Stimulated activated CD4-positive, alpha-beta T cell treated with anti-CD3 and anti-CD28 coated beads, Interleukin-1b, Interleukin-23, amount 100 ng/mL, for 24 hours (primary cell): ENCODE data around the gene NFILZ.

ENCODE experiments used
- DNase-seq, 4 experiments: peaks; one replicate each; pipeline ENCODE4 v3.0.0-alpha.2; 2020; ENCODE audit warnings: low read depth in 4 of 4, low spot score in 1 of 4

Gene NFILZ

DNA sequence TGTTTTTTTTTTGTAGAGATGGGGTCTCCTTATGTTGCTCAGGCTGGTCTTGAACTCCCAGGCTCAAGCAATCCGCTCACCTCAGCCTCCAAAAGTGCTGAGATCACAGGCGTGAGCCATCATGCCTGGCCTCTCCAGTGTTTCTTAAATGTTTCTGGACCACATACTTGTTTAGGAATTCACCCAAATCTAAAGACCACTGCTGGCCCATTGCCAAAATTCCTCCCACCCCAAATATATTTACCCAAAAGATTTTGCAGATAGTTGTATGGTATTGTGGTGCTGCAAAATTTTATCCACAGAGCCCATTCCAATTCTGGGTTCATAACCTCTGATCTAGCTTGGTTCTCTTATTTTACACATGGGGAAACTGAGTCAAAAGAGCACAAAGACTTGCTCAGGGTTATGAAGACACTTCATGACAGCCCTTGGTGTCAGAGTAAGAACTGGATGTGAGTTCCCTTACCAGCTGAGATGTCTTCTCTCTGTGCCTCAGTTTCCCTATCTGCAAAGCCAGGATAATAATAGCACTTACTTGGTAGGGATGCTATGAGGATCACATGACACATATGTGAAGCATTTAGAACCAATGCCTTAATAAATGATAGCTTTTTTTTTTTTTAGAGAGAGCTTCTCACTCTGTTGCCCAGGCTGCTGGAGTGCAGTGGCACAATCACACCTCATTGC is 10.9 kb downstream of the NFILZ start:
- DNase-seq = no peak

- DNase-seq = no peak
Observed at GRCh38 chr19:8641908-8642547, 11.6 kb downstream of the NFILZ start.

- no peak for DNase-seq
Observed at GRCh38 chr19:8642561-8642960, 12.1 kb downstream of the NFILZ start.

DNA sequence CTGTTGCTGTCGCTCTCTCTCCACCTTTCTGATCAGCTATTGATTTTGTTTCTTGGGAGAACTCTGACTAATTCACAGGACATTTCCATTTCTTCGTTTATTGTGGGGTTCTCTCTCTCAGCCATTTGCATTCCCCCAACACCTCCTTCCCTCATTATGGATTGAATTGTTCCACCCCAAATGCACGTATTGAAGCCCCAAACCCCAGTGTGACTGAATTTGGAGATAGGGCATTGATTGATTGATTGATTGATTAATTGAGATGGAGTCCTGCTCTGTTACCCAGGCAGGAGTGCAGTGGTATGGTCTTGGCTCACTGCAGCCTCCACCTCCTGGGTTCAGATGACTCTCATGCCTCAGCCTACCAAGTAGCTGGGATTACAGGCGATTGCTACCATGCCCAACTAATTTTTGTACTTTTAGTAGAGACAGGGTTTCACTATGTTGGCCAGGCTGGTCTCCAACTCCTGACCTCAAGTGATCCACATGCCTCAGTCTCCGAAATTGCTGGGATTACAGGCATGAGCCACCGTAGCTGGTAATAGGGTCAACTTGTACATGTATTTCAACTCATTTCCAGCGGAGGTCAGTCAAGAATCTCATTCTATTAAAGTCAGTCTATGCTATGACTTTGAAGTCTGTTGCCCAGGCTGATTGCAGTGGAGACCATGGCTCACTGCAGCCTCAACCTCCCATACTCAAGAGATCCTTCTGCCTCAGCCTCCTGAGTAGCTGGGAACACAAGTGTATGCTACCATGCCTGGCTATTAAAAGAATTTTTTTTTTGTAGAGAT is 13.6 kb downstream of the NFILZ start:
- no peak for DNase-seq

DNA sequence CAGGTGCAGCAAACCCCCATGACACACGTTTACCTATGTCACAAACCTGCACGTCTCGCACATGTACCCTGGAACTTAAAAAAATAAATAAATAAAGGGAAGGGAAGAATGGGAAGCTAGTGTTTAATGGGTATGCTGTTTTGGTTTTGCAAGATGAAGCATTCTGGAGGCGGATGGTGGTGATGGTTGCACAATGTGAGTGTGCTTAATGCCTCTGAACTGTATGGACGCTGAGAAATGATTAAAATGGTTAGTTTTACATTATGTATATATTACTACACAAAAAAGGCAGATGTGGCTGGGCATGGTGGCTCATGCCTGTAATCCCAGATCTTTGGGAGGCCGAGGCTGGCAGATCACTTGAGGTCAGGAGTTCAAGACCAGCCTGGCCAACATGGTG is 17.8 kb downstream of the NFILZ start:
- DNase-seq = no peak

DNA sequence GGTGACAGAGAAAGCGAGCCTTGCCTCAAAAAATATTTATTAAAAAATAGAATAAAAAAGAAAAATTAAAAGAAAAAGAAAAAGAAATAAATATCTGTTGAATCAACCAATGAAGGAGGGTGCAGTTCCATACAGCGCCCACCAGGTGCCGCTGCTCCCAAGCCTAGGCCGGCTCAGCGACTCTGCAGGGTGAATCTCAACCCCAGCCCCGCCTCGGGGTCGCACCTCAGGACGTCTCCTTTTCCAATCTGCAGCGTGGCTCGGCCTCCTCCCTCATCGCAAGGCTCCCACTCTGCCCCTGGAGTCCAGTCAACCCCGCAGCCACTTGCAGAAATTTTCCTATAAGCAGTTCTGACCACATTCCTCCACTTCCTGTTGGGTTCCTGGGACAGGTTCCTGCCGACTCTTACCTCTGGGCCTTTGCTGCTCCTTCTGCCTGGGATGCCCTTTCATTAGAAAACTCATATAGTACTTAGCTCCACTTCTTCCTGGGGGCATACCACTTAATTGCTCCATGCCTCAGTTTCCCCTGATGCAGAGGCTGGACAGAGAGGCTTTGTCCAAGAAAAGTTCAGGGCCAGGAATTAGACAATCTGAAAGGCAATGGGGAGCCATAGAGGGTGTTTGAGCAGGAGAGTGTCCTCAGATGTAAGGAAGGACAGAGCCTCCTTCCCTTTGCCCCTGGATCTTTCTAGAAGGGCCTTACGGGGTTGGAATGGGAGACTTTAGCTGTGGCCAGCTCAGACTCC is 24.3 kb downstream of the NFILZ start:
- peak; percentile 36 to 57 (median 46) for DNase-seq

GRCh38 chr19:8655340-8655709 is 24.9 kb downstream of the NFILZ start:
- DNase-seq = peak in 2 of 4 experiments; percentile 13 to 21

GRCh38 chr19:8657869-8658268 is 27.4 kb downstream of the NFILZ start:
- DNase-seq = no peak

DNA sequence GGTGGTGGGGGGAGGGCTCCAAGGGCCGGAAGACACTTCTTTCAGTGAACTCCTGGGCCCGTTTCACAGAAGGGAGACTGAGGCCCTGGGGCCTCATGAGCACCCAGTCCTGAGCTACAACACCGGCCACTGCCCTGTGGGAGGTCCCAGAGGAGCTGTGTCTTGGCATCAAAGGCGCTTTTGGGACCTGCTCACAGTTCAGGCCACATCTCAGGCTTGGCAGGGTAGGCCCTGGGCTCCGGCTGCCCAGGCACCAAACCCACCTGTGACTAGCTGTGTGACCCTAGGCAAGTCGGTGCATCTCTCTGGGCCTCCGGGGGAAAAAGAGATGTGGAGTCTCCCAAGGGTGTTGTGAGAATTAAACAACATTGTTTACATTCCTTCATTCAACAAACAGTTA is 29.5 kb downstream of the NFILZ start:
- no peak for DNase-seq

GRCh38 chr19:8662263-8662662 is 31.8 kb downstream of the NFILZ start:
- no peak for DNase-seq

DNA sequence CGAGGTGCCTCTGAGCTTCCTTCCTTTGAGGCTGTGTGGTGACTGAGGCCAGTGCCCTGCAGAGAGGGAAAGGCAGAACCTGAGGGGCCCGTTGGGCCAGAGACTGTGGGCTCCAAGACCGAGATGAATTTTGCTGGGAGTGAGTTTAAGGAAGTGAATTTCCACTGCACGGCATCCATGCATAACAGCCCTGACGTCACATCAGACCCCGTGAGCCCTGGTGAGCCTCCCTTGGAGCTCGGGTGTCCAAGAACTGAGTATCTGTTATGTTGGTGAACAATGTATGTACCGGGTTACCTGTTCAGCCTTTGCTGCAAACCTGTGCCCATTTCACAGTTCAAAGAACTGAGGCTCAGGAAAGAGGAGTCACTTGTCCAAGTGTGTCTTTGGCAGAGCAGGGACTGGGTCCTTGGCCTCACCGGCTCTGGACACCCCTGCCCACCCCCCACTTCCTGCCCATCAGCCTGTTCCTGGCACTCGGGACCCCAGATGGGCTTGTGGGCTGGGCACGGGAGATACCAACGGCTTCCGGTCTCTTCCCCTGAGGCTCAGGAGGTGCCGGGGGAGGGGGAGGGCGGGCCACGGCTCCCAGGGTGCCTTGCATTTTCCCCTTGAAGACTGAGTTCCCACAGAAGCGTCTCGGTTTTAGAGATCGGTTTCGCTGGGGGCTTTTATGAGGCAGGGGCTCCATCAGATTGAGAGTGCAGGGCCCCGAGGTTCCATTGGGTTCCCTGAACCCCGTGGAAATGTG is 33.7 kb downstream of the NFILZ start:
- DNase-seq = peak in 2 of 4 experiments; percentile 21 to 25

DNA sequence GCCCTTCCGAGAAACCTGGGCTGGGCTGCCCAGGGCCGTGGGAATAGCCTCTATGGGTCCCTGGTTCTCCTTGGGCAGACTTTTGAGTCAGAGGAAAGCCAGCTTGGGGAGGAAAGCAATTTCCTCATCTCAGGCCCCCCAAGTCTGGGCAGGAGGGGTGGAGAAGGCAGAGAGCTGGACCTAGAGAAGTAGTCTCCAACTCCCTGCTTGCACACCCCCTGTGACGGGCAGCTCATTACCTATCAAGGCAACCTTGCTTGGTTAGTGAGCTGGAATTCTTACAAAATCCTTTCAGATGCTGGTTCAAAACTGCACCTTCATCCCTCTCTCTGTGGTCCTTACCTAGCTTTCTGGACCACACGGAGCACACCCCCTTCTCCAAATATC is 34.2 kb downstream of the NFILZ start:
- DNase-seq = no peak

- DNase-seq = no peak
Observed at GRCh38 chr19:8665468-8666213, 35.2 kb downstream of the NFILZ start.

DNA sequence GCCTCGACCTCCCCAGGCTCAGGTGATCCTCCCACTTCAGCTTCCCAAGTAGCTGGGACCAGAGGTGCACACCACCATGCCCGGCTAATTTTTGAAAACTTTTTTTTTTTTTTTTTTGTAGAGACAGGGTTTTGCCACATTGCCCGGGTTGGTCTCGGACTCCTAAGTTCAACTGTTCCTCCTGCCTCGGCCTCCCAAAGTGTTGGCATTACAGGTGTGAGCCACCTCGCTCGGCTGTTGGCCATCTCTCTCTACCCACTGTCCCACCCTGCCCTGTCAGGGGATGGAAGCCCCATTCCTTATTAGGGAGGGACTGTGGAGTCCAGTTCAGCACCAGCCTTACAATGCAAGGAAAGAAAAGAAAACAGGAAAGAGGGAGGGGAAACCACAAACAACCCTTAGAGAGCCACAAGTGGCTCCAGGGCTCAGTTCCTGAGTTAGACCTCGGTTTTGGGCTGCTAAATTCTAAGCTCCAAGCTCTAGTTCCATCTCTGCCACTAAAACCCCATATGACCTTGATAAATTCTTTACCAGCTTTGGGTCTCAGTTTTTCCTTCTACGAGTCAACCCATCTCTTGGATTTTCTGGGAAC is 36.5 kb downstream of the NFILZ start:
- DNase-seq = no peak

DNA sequence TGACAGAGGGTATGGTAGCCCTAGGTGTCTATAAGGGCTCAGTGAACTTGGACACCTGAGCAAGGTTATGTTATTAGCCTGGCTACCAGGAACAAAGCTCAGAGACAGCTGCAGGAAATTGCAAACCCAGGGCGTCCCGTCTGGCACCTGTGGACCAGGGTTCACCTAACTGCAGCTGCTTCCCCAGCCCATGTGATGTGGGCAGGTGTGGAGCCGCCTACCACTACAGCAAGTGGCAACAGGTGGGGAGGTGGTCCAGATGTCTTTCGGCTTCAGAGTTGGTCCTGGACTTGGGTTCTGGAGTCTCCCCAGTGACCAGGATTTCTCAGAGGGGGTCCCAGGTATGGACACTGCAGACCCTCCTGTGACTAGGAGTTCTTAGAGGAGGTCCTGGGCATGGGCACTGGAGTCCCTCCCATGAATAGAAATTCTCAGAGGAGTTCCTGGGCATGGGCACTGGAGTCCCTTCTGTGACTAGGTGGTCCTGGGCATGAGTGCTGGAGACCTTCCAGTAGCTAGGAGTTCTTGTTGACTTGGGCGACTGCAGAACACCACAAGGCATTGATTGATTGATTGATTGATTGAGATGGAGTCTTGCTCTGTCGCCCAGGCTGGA is 43.0 kb downstream of the NFILZ start:
- no peak for DNase-seq

GRCh38 chr19:8675066-8675465 is 44.6 kb downstream of the NFILZ start:
- DNase-seq = no peak

- DNase-seq = no peak
Observed at GRCh38 chr19:8678244-8678807, 47.9 kb downstream of the NFILZ start.
